Mucosa of rectum (tissue), 2 donors: ENCODE data around the gene ACTL7B.

ENCODE experiments used
- H3K27ac ChIP-seq, 2 donors: one replicate each; pipeline ENCODE4 v1.7.0; 2013; ENCODE audit warnings: inconsistent platforms in 2 of 2, low read depth in 2 of 2, low read length in 2 of 2
- H3K27me3 ChIP-seq, 2 donors: one replicate each; pipeline ENCODE4 v1.7.0; 2013; ENCODE audit warnings: low read length in 2 of 2; ENCODE audit not compliant: control insufficient read depth in 2 of 2, insufficient read depth in 2 of 2
- H3K36me3 ChIP-seq, 2 donors: one replicate each; pipeline ENCODE4 v1.7.0; 2013; ENCODE audit warnings: low read length in 2 of 2; ENCODE audit not compliant: control insufficient read depth in 2 of 2, insufficient read depth in 2 of 2
- H3K4me1 ChIP-seq, 2 donors: one replicate each; pipeline ENCODE4 v1.7.0; 2013; ENCODE audit warnings: low read length in 2 of 2, mild to moderate bottlenecking in 1 of 2; ENCODE audit not compliant: control insufficient read depth in 2 of 2, insufficient read depth in 2 of 2
- H3K4me3 ChIP-seq, 2 donors: one replicate each; pipeline ENCODE4 v1.7.0; 2013; ENCODE audit warnings: low read length in 2 of 2
- H3K9ac ChIP-seq, 2 donors: one replicate each; pipeline ENCODE4 v1.7.0; 2013; ENCODE audit warnings: low read length in 2 of 2, low read depth in 1 of 2, mild to moderate bottlenecking in 1 of 2
- H3K9me3 ChIP-seq, 2 donors: one replicate each; pipeline ENCODE4 v1.7.0; 2013; ENCODE audit warnings: low read length in 2 of 2; ENCODE audit not compliant: control insufficient read depth in 2 of 2
- donor health status: healthy.
- donor health status: Normal muscosa, but diverticular disease.

The ACTL7B gene

GRCh38 chr9:108869092-108869725, 13.4 kb upstream of the ACTL7B start:
- H3K9me3 ChIP-seq, result no peaks in the 10 kb centered on the region
- H3K27me3 ChIP-seq, result no peaks in the 10 kb centered on the region
- H3K4me3 ChIP-seq, result no peak overlapping the region
- H3K4me1 ChIP-seq, result peaks cover 0 to 2% of the 10 kb centered on the region in 2 donors
- H3K27ac ChIP-seq, result no peak overlapping the region
- H3K9ac ChIP-seq, result no peak overlapping the region
- peaks cover 21 to 26% of the 10 kb centered on the region in 2 donors for H3K36me3 ChIP-seq

- Histone ChIP-seq H3K27me3 (no peaks in the 10 kb centered on the region), H3K4me3 (no peak overlapping the region), H3K4me1 (peaks cover 0 to 2% of the 10 kb centered on the region in 2 donors), H3K36me3 (peaks cover 11 to 14% of the 10 kb centered on the region in 2 donors), H3K9me3 (no peaks in the 10 kb centered on the region), H3K27ac (no peak overlapping the region), H3K9ac (no peak overlapping the region)
Observed at GRCh38 chr9:108867829-108868228, 12.0 kb upstream of the ACTL7B start.

- Histone ChIP-seq H3K36me3 (peaks cover 8 to 12% of the 10 kb centered on the region in 2 donors), H3K4me3 (no peak overlapping the region), H3K9me3 (no peaks in the 10 kb centered on the region), H3K9ac (no peak overlapping the region), H3K4me1 (peaks cover 0 to 2% of the 10 kb centered on the region in 2 donors), H3K27ac (no peak overlapping the region), H3K27me3 (no peaks in the 10 kb centered on the region)
Observed at GRCh38 chr9:108867116-108867515, 11.3 kb upstream of the ACTL7B start.

- no peak overlapping the region for H3K9ac ChIP-seq
- H3K36me3 ChIP-seq, result peaks cover 0 to 7% of the 10 kb centered on the region in 2 donors
Observed at GRCh38 chr9:108866001-108866420, 10.2 kb upstream of the ACTL7B start.

GRCh38 chr9:108865037-108865436, 9.3 kb upstream of the ACTL7B start:
- no peak overlapping the region for H3K9ac ChIP-seq
- H3K27me3 ChIP-seq, result no peaks in the 10 kb centered on the region
- H3K36me3 ChIP-seq, result peaks cover 0 to 7% of the 10 kb centered on the region in 2 donors
- no peak overlapping the region for H3K4me3 ChIP-seq
- no peak overlapping the region for H3K27ac ChIP-seq
- no peaks in the 10 kb centered on the region for H3K9me3 ChIP-seq
- H3K4me1 ChIP-seq, result peaks cover 0 to 2% of the 10 kb centered on the region in 2 donors

More at GRCh38 chr9:108866001-108866420, 10.2 kb upstream of the ACTL7B start:
- Histone ChIP-seq H3K4me1 (peaks cover 0 to 2% of the 10 kb centered on the region in 2 donors), H3K9me3 (no peaks in the 10 kb centered on the region), H3K27ac (no peak overlapping the region), H3K27me3 (no peaks in the 10 kb centered on the region), H3K4me3 (no peak overlapping the region)

GRCh38 chr9:108864446-108864845, 8.7 kb upstream of the ACTL7B start:
- Histone ChIP-seq H3K27ac (no peak overlapping the region), H3K4me3 (no peak overlapping the region), H3K9me3 (no peaks in the 10 kb centered on the region), H3K4me1 (peaks cover 0 to 2% of the 10 kb centered on the region in 2 donors), H3K36me3 (peaks cover 0 to 7% of the 10 kb centered on the region in 2 donors), H3K27me3 (no peaks in the 10 kb centered on the region), H3K9ac (no peak overlapping the region)

- peaks cover 0 to 2% of the 10 kb centered on the region in 2 donors for H3K4me1 ChIP-seq
- H3K9me3 ChIP-seq, result no peaks in the 10 kb centered on the region
- H3K27me3 ChIP-seq, result no peaks in the 10 kb centered on the region
- H3K27ac ChIP-seq, result no peak overlapping the region
- no peak overlapping the region for H3K4me3 ChIP-seq
- H3K9ac ChIP-seq, result no peak overlapping the region
- H3K36me3 ChIP-seq, result peaks cover 0 to 6% of the 10 kb centered on the region in 2 donors
Observed at GRCh38 chr9:108863891-108864290, 8.1 kb upstream of the ACTL7B start.

- Histone ChIP-seq H3K27ac (no peak within 1 kb of the TSS), H3K9ac (no peak within 1 kb of the TSS), H3K9me3 (no peaks in the 10 kb centered on the region), H3K4me3 (no peak within 1 kb of the TSS), H3K27me3 (no peaks in the 10 kb centered on the region), H3K36me3 (no peaks in the 10 kb centered on the region), H3K4me1 (peaks cover 0 to 2% of the 10 kb centered on the region in 2 donors)
Observed at GRCh38 chr9:108861997-108862396, 6.2 kb upstream of the ACTL7B start, which contains the start of gene ACTL7A. Gene ACTL7A (plus strand): TSS chr9:108862266. CDS start chr9:108862323, 57 bp downstream.

- H3K36me3 ChIP-seq, result no peaks in the 10 kb centered on the region
- no peak overlapping the region for H3K4me3 ChIP-seq
- no peaks in the 10 kb centered on the region for H3K9me3 ChIP-seq
- H3K9ac ChIP-seq, result no peak overlapping the region
- H3K4me1 ChIP-seq, result peaks cover 0 to 2% of the 10 kb centered on the region in 2 donors
- H3K27me3 ChIP-seq, result no peaks in the 10 kb centered on the region
- no peak overlapping the region for H3K27ac ChIP-seq
Observed at GRCh38 chr9:108861464-108861863, 5.7 kb upstream of the ACTL7B start.

- H3K4me3 ChIP-seq, result no peak overlapping the region
- no peaks in the 10 kb centered on the region for H3K9me3 ChIP-seq
- no peak overlapping the region for H3K9ac ChIP-seq
Observed at GRCh38 chr9:108860764-108861163, 5.0 kb upstream of the ACTL7B start.

More at GRCh38 chr9:108860764-108861163, 5.0 kb upstream of the ACTL7B start:
- H3K36me3 ChIP-seq, result no peaks in the 10 kb centered on the region
- H3K4me1 ChIP-seq, result peaks cover 0 to 2% of the 10 kb centered on the region in 2 donors
- no peak overlapping the region for H3K27ac ChIP-seq
- H3K27me3 ChIP-seq, result no peaks in the 10 kb centered on the region
